GM23338 (cell line): ENCODE results near the gene ORM1. TPM values are rescaled to one million over a fixed set of nuclear protein-coding genes. Genes with fewer than 3 reads are reported as not detected.

ENCODE experiments used
- ATAC-seq: fragments of 200-7000 bp; cut with Tn5 transposase; 3 replicates; pipeline ENCODE4 v1.9.1; 2020
- DNase-seq: peaks from one replicate; pipeline ENCODE4 v3.0.0-alpha.2; 2015; ENCODE audit warnings: low spot score
- H2AFZ ChIP-seq: fragments of 200-600 bp; sonication (generic); 2 replicates; pipeline ENCODE4 v1.8.0; 2016; ENCODE audit warnings: antibody characterized with exemption, mild to moderate bottlenecking, moderate library complexity
- H3F3A ChIP-seq: fragments of 200-600 bp; sonication (generic); replicated peaks from 2 replicates; pipeline ENCODE4 v1.8.0; 2017; ENCODE audit warnings: antibody characterized with exemption, mixed run types, low read depth
- H3K27ac ChIP-seq: fragments of 200-600 bp; sonication (generic); 2 replicates; pipeline ENCODE4 v1.6.1; 2016; ENCODE audit warnings: low read depth
- H3K27me3 ChIP-seq: fragments of 200-600 bp; sonication (generic); 2 replicates; pipeline ENCODE4 v1.8.0; 2016; ENCODE audit warnings: mild to moderate bottlenecking, mixed run types, moderate library complexity; ENCODE audit not compliant: insufficient read depth
- H3K36me3 ChIP-seq: fragments of 200-600 bp; sonication (generic); 2 replicates; pipeline ENCODE4 v1.8.0; 2016; ENCODE audit warnings: mild to moderate bottlenecking; ENCODE audit not compliant: insufficient read depth
- H3K4me1 ChIP-seq: fragments of 200-600 bp; sonication (generic); 2 replicates; pipeline ENCODE4 v1.8.0; 2016; ENCODE audit warnings: mild to moderate bottlenecking, moderate library complexity; ENCODE audit not compliant: insufficient read depth
- H3K4me2 ChIP-seq: fragments of 200-600 bp; sonication (generic); 2 replicates; pipeline ENCODE4 v1.7.1; 2017; ENCODE audit warnings: mixed run types
- H3K4me3 ChIP-seq: fragments of 200-600 bp; sonication (generic); 2 replicates; pipeline ENCODE4 v1.6.1; 2016; ENCODE audit warnings: mixed run types
- H3K79me2 ChIP-seq: fragments of 200-600 bp; sonication (generic); replicated peaks from 2 replicates; pipeline ENCODE4 v1.8.0; 2017; ENCODE audit warnings: mild to moderate bottlenecking; ENCODE audit not compliant: insufficient read depth
- H3K9me2 ChIP-seq: fragments of 200-600 bp; sonication (generic); 2 replicates; pipeline ENCODE4 v1.8.0; 2017; ENCODE audit not compliant: insufficient read depth
- H4K20me1 ChIP-seq: fragments of 200-600 bp; sonication (generic); replicated peaks from 2 replicates; pipeline ENCODE4 v1.8.0; 2017; ENCODE audit warnings: mild to moderate bottlenecking; ENCODE audit not compliant: insufficient read depth
- H3K27ac Mint-ChIP-seq: 2 replicates; pipeline ENCODE4 v1.8.0; 2020; ENCODE audit warnings: inconsistent platforms, mild to moderate bottlenecking, moderate library complexity, mixed read lengths
- H3K27me3 Mint-ChIP-seq: 3 replicates; pipeline ENCODE4 v1.8.0; 2022; ENCODE audit warnings: low read depth, mild to moderate bottlenecking, moderate library complexity, mixed read lengths, inconsistent platforms; ENCODE audit not compliant: insufficient read depth, poor library complexity
- H3K36me3 Mint-ChIP-seq: 3 replicates; pipeline ENCODE4 v1.8.0; 2021; ENCODE audit warnings: low read depth, mild to moderate bottlenecking, inconsistent platforms, moderate library complexity, mixed read lengths
- H3K4me1 Mint-ChIP-seq: 3 replicates; pipeline ENCODE4 v1.8.0; 2020; ENCODE audit warnings: mild to moderate bottlenecking, inconsistent platforms, mixed read lengths
- H3K4me3 Mint-ChIP-seq: 3 replicates; pipeline ENCODE4 v1.8.0; 2021; ENCODE audit warnings: moderate library complexity, mild to moderate bottlenecking, inconsistent platforms, mixed read lengths
- H3K9me3 Mint-ChIP-seq: 3 replicates; pipeline ENCODE4 v1.8.0; 2020; ENCODE audit warnings: moderate library complexity, mild to moderate bottlenecking, inconsistent platforms, mixed read lengths
- CREB1 ChIP-seq: fragments of 250-450 bp; sonication (Bioruptor Pico); IDR thresholded peaks from 2 replicates; pipeline ENCODE4 v1.5.0; 2020; ENCODE audit warnings: low read depth, mild to moderate bottlenecking, moderate library complexity
- ETS1 ChIP-seq: IDR thresholded peaks from 2 replicates; pipeline ENCODE4 v1.6.1; 2016; ENCODE audit warnings: antibody characterized with exemption
- EZH2 ChIP-seq: fragments of 200-600 bp; sonication (generic); IDR thresholded peaks from one replicate; pipeline ENCODE4 v1.8.0; 2017; ENCODE audit warnings: antibody characterized with exemption, mild to moderate bottlenecking, low read depth; ENCODE audit not compliant: unreplicated experiment
- EZH2phosphoT487 ChIP-seq: fragments of 200-600 bp; sonication (generic); IDR thresholded peaks from one replicate; pipeline ENCODE4 v1.8.1; 2018; ENCODE audit warnings: antibody characterized with exemption; ENCODE audit not compliant: unreplicated experiment
- JUNB ChIP-seq: IDR thresholded peaks from one replicate; pipeline ENCODE4 v1.6.1; 2016; ENCODE audit warnings: antibody characterized with exemption; ENCODE audit not compliant: unreplicated experiment
- NANOG ChIP-seq: IDR thresholded peaks from 2 replicates; pipeline ENCODE4 v1.6.1; 2016; ENCODE audit warnings: antibody characterized with exemption, borderline replicate concordance
- POLR2AphosphoS5 ChIP-seq: IDR thresholded peaks from 2 replicates; pipeline ENCODE4 v1.6.1; 2016; ENCODE audit warnings: antibody characterized with exemption, low read depth
- STAT1 ChIP-seq: IDR thresholded peaks from one replicate; pipeline ENCODE4 v1.6.1; 2016; ENCODE audit warnings: antibody characterized with exemption; ENCODE audit not compliant: unreplicated experiment
- ZNF114 ChIP-seq: fragments of 250-450 bp; sonication (Bioruptor Pico); IDR thresholded peaks from 2 replicates; pipeline ENCODE4 v1.5.0; 2020; ENCODE audit warnings: mild to moderate bottlenecking, moderate library complexity
- ZNF331 ChIP-seq: fragments of 250-450 bp; sonication (Bioruptor Pico); IDR thresholded peaks from 2 replicates; pipeline ENCODE4 v1.5.0; 2020; ENCODE audit warnings: low read depth, mild to moderate bottlenecking, moderate library complexity
- ZNF462 ChIP-seq: fragments of 250-450 bp; sonication (Bioruptor Pico); IDR thresholded peaks from 2 replicates; pipeline ENCODE4 v1.5.0; 2020; ENCODE audit warnings: mild to moderate bottlenecking, moderate library complexity
- polyA plus RNA-seq: library from polyadenylated mRNA; unstranded; fragments of >200 nt; fragmentation: Nextera tagmentation; extraction: Ambion mirVana; gene quantifications from 2 replicates; pipeline ENCODE4 v1.2.1, GENCODE V29; 2016
- total RNA-seq: library from RNA; depleted of rRNA; stranded (reverse); fragments of >200 nt; shearing (Covaris generic); gene quantifications from 2 replicates; pipeline ENCODE4 v1.2.3, GENCODE V29; 2014
- TF ChIP-seq, protein P1 (sequence below): IDR thresholded peaks from one replicate; pipeline ENCODE4 v1.6.1; 2018; ENCODE audit warnings: antibody characterized with exemption; ENCODE audit not compliant: unreplicated experiment
- TF ChIP-seq, protein P2 (sequence below), 2 experiments: fragments of 200-600 bp in 1 of 2; sonication (generic) in 1 of 2; conservative IDR thresholded peaks; 2 replicates each; pipeline versions ENCODE4 v1.5.1 to v1.6.1; 2016 to 2017; ENCODE audit warnings: antibody characterized with exemption in 2 of 2, low read depth in 2 of 2, mild to moderate bottlenecking in 2 of 2, moderate library complexity in 1 of 2

Gene ORM1
- total and polyA plus RNA-seq, 2 experiments from 2014 or later, result not detected

GRCh38 chr9:114345493-114346065 is 22.7 kb downstream of the ORM1 start:
- Mint-ChIP-seq H3K36me3 (peaks cover 89% of the 10 kb centered on the region), H3K27ac (no peak overlapping the region), H3K27me3 (peaks cover 18% of the 10 kb centered on the region), H3K4me1 (peaks cover 21% of the 10 kb centered on the region), H3K9me3 (no peaks in the 10 kb centered on the region), H3K4me3 (no peak overlapping the region)
- H3K79me2 ChIP-seq, result no peaks in the 10 kb centered on the region
- DNase-seq, result no peak
- no peak overlapping the region for H3K27ac ChIP-seq
- no peak overlapping the region for H2AFZ ChIP-seq
- no peak overlapping the region for H3K4me2 ChIP-seq
- no peaks in the 10 kb centered on the region; the same call in 1 of the 2 replicates for H4K20me1 ChIP-seq
- no peaks in the 10 kb centered on the region for H3K9me2 ChIP-seq
- H3K4me3 ChIP-seq, result no peak overlapping the region
- H3K36me3 ChIP-seq, result peaks cover 19% of the 10 kb centered on the region
- H3K27me3 ChIP-seq, result no peaks in the 10 kb centered on the region
- no peak for TF ChIP-seq NANOG
- TF ChIP-seq, protein P1, sequence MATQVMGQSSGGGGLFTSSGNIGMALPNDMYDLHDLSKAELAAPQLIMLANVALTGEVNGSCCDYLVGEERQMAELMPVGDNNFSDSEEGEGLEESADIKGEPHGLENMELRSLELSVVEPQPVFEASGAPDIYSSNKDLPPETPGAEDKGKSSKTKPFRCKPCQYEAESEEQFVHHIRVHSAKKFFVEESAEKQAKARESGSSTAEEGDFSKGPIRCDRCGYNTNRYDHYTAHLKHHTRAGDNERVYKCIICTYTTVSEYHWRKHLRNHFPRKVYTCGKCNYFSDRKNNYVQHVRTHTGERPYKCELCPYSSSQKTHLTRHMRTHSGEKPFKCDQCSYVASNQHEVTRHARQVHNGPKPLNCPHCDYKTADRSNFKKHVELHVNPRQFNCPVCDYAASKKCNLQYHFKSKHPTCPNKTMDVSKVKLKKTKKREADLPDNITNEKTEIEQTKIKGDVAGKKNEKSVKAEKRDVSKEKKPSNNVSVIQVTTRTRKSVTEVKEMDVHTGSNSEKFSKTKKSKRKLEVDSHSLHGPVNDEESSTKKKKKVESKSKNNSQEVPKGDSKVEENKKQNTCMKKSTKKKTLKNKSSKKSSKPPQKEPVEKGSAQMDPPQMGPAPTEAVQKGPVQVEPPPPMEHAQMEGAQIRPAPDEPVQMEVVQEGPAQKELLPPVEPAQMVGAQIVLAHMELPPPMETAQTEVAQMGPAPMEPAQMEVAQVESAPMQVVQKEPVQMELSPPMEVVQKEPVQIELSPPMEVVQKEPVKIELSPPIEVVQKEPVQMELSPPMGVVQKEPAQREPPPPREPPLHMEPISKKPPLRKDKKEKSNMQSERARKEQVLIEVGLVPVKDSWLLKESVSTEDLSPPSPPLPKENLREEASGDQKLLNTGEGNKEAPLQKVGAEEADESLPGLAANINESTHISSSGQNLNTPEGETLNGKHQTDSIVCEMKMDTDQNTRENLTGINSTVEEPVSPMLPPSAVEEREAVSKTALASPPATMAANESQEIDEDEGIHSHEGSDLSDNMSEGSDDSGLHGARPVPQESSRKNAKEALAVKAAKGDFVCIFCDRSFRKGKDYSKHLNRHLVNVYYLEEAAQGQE, result no peak
- TF ChIP-seq ZNF331 (CRISPR knock-in tag), result no peak
- no peak for TF ChIP-seq POLR2AphosphoS5
- TF ChIP-seq, protein P2, sequence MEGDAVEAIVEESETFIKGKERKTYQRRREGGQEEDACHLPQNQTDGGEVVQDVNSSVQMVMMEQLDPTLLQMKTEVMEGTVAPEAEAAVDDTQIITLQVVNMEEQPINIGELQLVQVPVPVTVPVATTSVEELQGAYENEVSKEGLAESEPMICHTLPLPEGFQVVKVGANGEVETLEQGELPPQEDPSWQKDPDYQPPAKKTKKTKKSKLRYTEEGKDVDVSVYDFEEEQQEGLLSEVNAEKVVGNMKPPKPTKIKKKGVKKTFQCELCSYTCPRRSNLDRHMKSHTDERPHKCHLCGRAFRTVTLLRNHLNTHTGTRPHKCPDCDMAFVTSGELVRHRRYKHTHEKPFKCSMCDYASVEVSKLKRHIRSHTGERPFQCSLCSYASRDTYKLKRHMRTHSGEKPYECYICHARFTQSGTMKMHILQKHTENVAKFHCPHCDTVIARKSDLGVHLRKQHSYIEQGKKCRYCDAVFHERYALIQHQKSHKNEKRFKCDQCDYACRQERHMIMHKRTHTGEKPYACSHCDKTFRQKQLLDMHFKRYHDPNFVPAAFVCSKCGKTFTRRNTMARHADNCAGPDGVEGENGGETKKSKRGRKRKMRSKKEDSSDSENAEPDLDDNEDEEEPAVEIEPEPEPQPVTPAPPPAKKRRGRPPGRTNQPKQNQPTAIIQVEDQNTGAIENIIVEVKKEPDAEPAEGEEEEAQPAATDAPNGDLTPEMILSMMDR (conservative IDR thresholded peaks at IDR 0.05; ENCODE audit: low read depth in 2 of 2), result no peak
- no peak for TF ChIP-seq STAT1
- no peak for TF ChIP-seq CREB1 (CRISPR knock-in tag)
- TF ChIP-seq ZNF462 (CRISPR knock-in tag), result no peak
- TF ChIP-seq EZH2phosphoT487, result no peak
- no peak for TF ChIP-seq EZH2
- no peak for TF ChIP-seq ZNF114
- TF ChIP-seq JUNB, result no peak
- no peak for TF ChIP-seq ETS1
- ATAC-seq, result no peak
- no peaks in the 10 kb centered on the region for H3K4me1 ChIP-seq
- no peaks in the 10 kb centered on the region for H3F3A ChIP-seq
